SK-N-MC (cell line): ENCODE data around the gene LMLN.
A peak's percentile ranks its signal among the peaks of the same experiment; 100 is the strongest.

Source experiments
- DNase-seq: peaks from one replicate; pipeline ENCODE4 v3.0.0-alpha.2; 2011; ENCODE audit warnings: low read depth, low spot score
- H3K27ac ChIP-seq: fragments of 200-600 bp; sonication (generic); 2 replicates; pipeline ENCODE4 v1.5.1; 2016; ENCODE audit warnings: mixed run types
- H3K36me3 ChIP-seq: fragments of 200-600 bp; sonication (generic); 2 replicates; pipeline ENCODE4 v1.6.1; 2017; ENCODE audit warnings: antibody characterized with exemption, low read length, mixed read lengths; ENCODE audit not compliant: insufficient read depth
- H3K4me3 ChIP-seq: fragments of 200-600 bp; sonication (generic); 2 replicates; pipeline ENCODE4 v1.5.1; 2016
- H3K9ac ChIP-seq: fragments of 200-600 bp; sonication (generic); 2 replicates; pipeline ENCODE4 v1.8.0; 2017; ENCODE audit warnings: mixed run types, mixed read lengths; ENCODE audit not compliant: insufficient read length
- H3K9me3 ChIP-seq: fragments of 200-600 bp; sonication (generic); 2 replicates; pipeline ENCODE4 v1.6.1; 2017; ENCODE audit warnings: low read depth, mild to moderate bottlenecking, antibody characterized with exemption, low read length, moderate library complexity, mixed read lengths
- EZH2 ChIP-seq: fragments of 200-600 bp; sonication (generic); IDR thresholded peaks from one replicate; pipeline ENCODE4 v1.6.1; 2017; ENCODE audit warnings: antibody characterized with exemption
- FOXP2 ChIP-seq: optimal IDR thresholded peaks from 2 replicates; pipeline ENCODE3; 2011; ENCODE audit warnings: mild to moderate bottlenecking, moderate library complexity; ENCODE audit not compliant: insufficient read depth; ENCODE audit errors: extremely low read length, control extremely low read depth
- POLR2AphosphoS5 ChIP-seq: IDR thresholded peaks from 2 replicates; pipeline ENCODE4 v1.6.1; 2012; ENCODE audit warnings: mild to moderate bottlenecking, low read depth, low read length, borderline replicate concordance

LMLN gene

DNA sequence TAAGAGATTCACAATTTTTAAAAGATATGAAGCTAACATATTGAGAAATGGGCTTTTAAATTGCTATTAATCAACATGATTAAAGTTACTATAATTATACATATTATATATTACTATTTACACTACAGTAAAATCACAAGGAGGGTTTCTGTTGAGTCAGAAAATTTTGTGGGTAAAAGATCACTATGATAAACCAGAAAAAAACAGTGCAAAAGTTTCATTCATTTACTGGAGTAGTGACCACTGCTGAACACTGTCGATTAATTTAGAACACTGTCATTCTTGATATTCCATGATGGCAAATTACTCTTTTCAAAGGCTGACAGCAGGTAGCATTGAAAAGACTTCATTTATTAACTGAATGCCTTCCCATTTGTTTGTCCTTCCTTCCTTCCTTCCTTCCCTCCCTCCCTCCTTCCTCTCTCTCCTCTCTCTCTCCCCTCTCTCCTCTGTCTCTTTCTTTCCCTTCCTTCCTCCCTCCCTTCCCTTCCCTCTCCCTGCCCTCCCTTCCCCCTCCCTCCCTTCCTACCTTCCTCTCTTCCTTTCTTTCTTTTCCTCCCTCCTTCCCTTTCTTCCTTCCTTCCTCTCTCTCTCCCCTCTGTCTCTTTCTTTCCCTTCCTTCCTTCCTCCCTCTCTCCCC, 19.2 kb upstream of the LMLN start:
- DNase-seq, result no peak

GRCh38 chr3:197942956-197943556, 17.0 kb upstream of the LMLN start:
- no peak overlapping the region for H3K4me3 ChIP-seq
- H3K9ac ChIP-seq, result no peak overlapping the region
- no peak for DNase-seq
- H3K27ac ChIP-seq, result no peak overlapping the region
- no peaks in the 10 kb centered on the region for H3K36me3 ChIP-seq
- TF ChIP-seq FOXP2, result no peak
- TF ChIP-seq POLR2AphosphoS5, result no peak
- TF ChIP-seq EZH2, result no peak
- no peaks in the 10 kb centered on the region for H3K9me3 ChIP-seq

More for the DNA sequence above, 19.2 kb upstream of the LMLN start:
- H3K36me3 ChIP-seq, result no peaks in the 10 kb centered on the region
- TF ChIP-seq FOXP2 (no peak), POLR2AphosphoS5 (no peak), EZH2 (no peak)
- H3K27ac ChIP-seq, result peak overlapping the region; percentile 47; the same call in 1 of the 2 replicates
- H3K9ac ChIP-seq, result no peak overlapping the region
- no peaks in the 10 kb centered on the region for H3K9me3 ChIP-seq
- no peak overlapping the region for H3K4me3 ChIP-seq

DNA sequence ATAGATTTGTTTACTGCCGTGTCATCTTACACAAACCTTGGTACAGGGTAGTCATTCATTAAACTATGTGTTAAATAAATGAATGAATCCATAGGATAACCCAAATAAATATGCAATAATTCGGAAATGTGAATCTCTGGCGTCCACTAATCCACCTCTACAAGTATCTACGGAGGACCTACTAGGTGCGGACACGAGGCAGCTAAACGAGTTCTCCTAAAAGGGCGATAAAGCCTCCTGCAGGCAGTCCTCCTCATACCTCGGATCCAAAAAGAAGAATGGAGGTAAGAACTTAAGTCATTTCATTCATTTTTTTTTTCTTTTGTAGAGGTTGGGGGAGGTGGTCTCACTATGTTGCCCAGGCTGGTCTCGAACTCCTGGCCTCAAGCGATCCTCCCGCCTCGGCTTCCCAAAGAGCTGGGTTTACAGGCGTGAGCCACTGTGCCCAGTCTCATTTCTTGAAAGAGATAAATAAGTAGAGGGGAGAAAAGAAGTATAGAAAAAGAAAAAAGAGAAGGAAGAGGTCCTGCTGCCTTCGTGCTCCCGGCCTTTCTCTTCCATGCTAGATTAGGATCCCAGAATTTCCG, 10.7 kb upstream of the LMLN start:
- peaks cover 40% of the 10 kb centered on the region for H3K36me3 ChIP-seq
- TF ChIP-seq EZH2, result no peak
- no peak for TF ChIP-seq FOXP2
- DNase-seq, result no peak
- H3K27ac ChIP-seq, result peak overlapping the region; percentile 98
- H3K9me3 ChIP-seq, result no peaks in the 10 kb centered on the region
- peak overlapping the region; percentile 100 for H3K9ac ChIP-seq
- H3K4me3 ChIP-seq, result peak overlapping the region; percentile 93

- TF ChIP-seq FOXP2, result peak; percentile 93
- TF ChIP-seq EZH2, result no peak
- TF ChIP-seq POLR2AphosphoS5, result peak; percentile 99
- Histone ChIP-seq H3K9ac (peak within 1 kb of the TSS; percentile 100), H3K27ac (peak within 1 kb of the TSS; percentile 98), H3K4me3 (peak within 1 kb of the TSS; percentile 93), H3K36me3 (peaks cover 47% of the 10 kb centered on the region), H3K9me3 (no peaks in the 10 kb centered on the region)
- peak; percentile 99 for DNase-seq
These were observed 10.0 kb upstream of the LMLN start, which contains the start of gene RPL35A for GRCh38 chr3:197949778-197950676. Gene RPL35A (plus strand): TSS chr3:197950190. CDS start chr3:197950968, 778 bp downstream.

GRCh38 chr3:197950677-197951061, 9.3 kb upstream of the LMLN start:
- Histone ChIP-seq H3K9me3 (no peaks in the 10 kb centered on the region), H3K4me3 (peak overlapping the region; percentile 93), H3K27ac (peak overlapping the region; percentile 98), H3K9ac (peak overlapping the region; percentile 100), H3K36me3 (peaks cover 54% of the 10 kb centered on the region)
- DNase-seq, result no peak
- TF ChIP-seq EZH2, result no peak
- no peak for TF ChIP-seq POLR2AphosphoS5
- no peak for TF ChIP-seq FOXP2

GRCh38 chr3:197951392-197951990, 8.5 kb upstream of the LMLN start:
- peaks cover 62% of the 10 kb centered on the region for H3K36me3 ChIP-seq
- peak overlapping the region; percentile 93 for H3K27ac ChIP-seq
- no peaks in the 10 kb centered on the region for H3K9me3 ChIP-seq
- 0 out of 2 replicates have a peak, but pooled peaks have one; percentile 22 for TF ChIP-seq POLR2AphosphoS5
- TF ChIP-seq FOXP2, result no peak
- no peak for DNase-seq
- peak overlapping the region; percentile 93 for H3K4me3 ChIP-seq
- peak overlapping the region; percentile 100 for H3K9ac ChIP-seq

- H3K4me3 ChIP-seq, result peak overlapping the region; percentile 93
These were observed 7.6 kb upstream of the LMLN start for GRCh38 chr3:197952440-197952839.

GRCh38 chr3:197953325-197953724, 6.7 kb upstream of the LMLN start:
- Histone ChIP-seq H3K27ac (peak overlapping the region; percentile 93), H3K36me3 (peaks cover 69% of the 10 kb centered on the region), H3K9me3 (no peaks in the 10 kb centered on the region), H3K4me3 (peak overlapping the region; percentile 93), H3K9ac (peak overlapping the region; percentile 34)
- no peak for DNase-seq
- no peak for TF ChIP-seq EZH2
- TF ChIP-seq FOXP2, result no peak
- no peak for TF ChIP-seq POLR2AphosphoS5

More at GRCh38 chr3:197952440-197952839, 7.6 kb upstream of the LMLN start:
- Histone ChIP-seq H3K36me3 (peaks cover 68% of the 10 kb centered on the region), H3K27ac (peak overlapping the region; percentile 93), H3K9me3 (no peaks in the 10 kb centered on the region), H3K9ac (peak overlapping the region; percentile 100)
- no peak for DNase-seq
- TF ChIP-seq EZH2 (no peak), POLR2AphosphoS5 (no peak), FOXP2 (no peak)
